NB4 (cell line): Measurements from ENCODE around the gene ZNF653.

Experiments used
- POLR2A ChIP-seq: IDR thresholded peaks from 2 replicates; pipeline ENCODE4 v1.6.1; 2011; ENCODE audit warnings: mild to moderate bottlenecking; ENCODE audit not compliant: insufficient read length; ENCODE audit errors: extremely low read depth
- TF ChIP-seq, protein P1 (sequence below): IDR thresholded peaks from one replicate; pipeline ENCODE4 v1.5.1; 2012; ENCODE audit warnings: low read depth, low read length
- TF ChIP-seq, protein P2 (sequence below): IDR thresholded peaks from 2 replicates; pipeline ENCODE4 v1.6.1; 2011; ENCODE audit warnings: low read depth, low read length

DNA sequence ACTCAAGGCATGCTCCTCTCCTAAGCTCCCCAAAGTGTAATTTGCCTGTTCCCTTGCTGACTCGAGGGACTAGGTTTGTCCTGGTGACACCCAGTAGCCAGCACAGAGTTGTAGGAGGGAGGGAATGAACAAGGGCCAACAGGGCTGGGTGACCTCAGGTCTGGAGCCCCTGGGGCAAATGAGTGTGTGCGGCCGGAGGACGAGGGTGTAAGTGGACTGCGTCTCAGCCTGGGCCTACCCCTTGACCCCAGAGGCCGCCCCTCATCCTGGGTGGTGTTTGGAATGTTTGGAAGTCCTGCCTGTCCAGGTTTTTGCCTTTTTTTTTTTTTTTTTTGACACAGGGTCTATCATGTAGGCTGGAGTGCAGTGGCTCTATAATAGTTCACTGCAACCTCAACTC, 1.3 kb upstream of the ZNF653 start:
- TF ChIP-seq, protein P1, sequence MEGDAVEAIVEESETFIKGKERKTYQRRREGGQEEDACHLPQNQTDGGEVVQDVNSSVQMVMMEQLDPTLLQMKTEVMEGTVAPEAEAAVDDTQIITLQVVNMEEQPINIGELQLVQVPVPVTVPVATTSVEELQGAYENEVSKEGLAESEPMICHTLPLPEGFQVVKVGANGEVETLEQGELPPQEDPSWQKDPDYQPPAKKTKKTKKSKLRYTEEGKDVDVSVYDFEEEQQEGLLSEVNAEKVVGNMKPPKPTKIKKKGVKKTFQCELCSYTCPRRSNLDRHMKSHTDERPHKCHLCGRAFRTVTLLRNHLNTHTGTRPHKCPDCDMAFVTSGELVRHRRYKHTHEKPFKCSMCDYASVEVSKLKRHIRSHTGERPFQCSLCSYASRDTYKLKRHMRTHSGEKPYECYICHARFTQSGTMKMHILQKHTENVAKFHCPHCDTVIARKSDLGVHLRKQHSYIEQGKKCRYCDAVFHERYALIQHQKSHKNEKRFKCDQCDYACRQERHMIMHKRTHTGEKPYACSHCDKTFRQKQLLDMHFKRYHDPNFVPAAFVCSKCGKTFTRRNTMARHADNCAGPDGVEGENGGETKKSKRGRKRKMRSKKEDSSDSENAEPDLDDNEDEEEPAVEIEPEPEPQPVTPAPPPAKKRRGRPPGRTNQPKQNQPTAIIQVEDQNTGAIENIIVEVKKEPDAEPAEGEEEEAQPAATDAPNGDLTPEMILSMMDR, result no peak
- TF ChIP-seq POLR2A, result no peak
- TF ChIP-seq, protein P2, sequence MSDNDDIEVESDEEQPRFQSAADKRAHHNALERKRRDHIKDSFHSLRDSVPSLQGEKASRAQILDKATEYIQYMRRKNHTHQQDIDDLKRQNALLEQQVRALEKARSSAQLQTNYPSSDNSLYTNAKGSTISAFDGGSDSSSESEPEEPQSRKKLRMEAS, result no peak
